Measurements from ENCODE around the gene GPR35. TPM values are rescaled to one million over a fixed set of nuclear protein-coding genes. Genes with fewer than 3 reads are reported as not detected.

The GPR35 gene
- total RNA-seq, 1 experiment from 2014 or later = 1.3 TPM

GRCh38 chr2:240624011-240624949, 1.0 kb upstream of the GPR35 start:
- in situ Hi-C loops (cut with HindIII; ENCODE audit: low pct_unique_long_range_greater_than_20kb, low sequenced_read_pairs) (no loop called here), intact Hi-C loops (cut with micrococcal nuclease; ENCODE audit: unreplicated experiment) (no loop called here)
- H3K27ac ChIP-seq (ENCODE audit: low read length) = no peak overlapping the region
- no TSS peak for BruUV-seq (replicated peaks)
- no peak overlapping the region for H3K4me3 ChIP-seq (ENCODE audit: low read depth in 2 of 2, low read length in 2 of 2)
- TF ChIP-seq CTCF (IDR thresholded peaks at IDR 0.05) (no peak), SIN3A (IDR thresholded peaks at IDR 0.05; ENCODE audit: borderline replicate concordance, insufficient read depth, low read depth, low read length) (no peak), TCF7L2 (IDR thresholded peaks at IDR 0.05; ENCODE audit: low read depth, low read length) (no peak), REST (IDR thresholded peaks at IDR 0.05; ENCODE audit: insufficient read depth in 1 of 2, low read depth in 2 of 2, low read length in 1 of 2) (no peak), POLR2AphosphoS5 (IDR thresholded peaks at IDR 0.05; ENCODE audit: low read depth, low read length) (no peak)
- H3K27me3 ChIP-seq (ENCODE audit: control insufficient read depth, insufficient read depth, low read length) = no peaks in the 10 kb centered on the region
- DNase-seq (ENCODE audit: low read depth, low spot score) (no peak), ATAC-seq (peak; percentile 43)
- no peaks in the 10 kb centered on the region for H3K9me3 ChIP-seq (ENCODE audit: control insufficient read depth, insufficient read depth, low read depth, low read length)
- no peaks in the 10 kb centered on the region; the same call in 1 of the 2 replicates for H3K4me1 ChIP-seq (ENCODE audit: control insufficient read depth, insufficient read depth, low read length)
- ChIA-PET CTCF (no interaction called here), POLR2A (no interaction called here)
- no peaks in the 10 kb centered on the region for H3K36me3 ChIP-seq (ENCODE audit: control insufficient read depth, insufficient read depth, low read length)

- no peaks in the 10 kb centered on the region; the same call in 1 of the 2 replicates for H3K4me1 ChIP-seq (ENCODE audit: control insufficient read depth, insufficient read depth, low read length)
- ATAC-seq (0 out of 2 replicates have a peak, but pooled peaks have one; percentile 21), DNase-seq (ENCODE audit: low read depth, low spot score) (no peak)
- ChIA-PET POLR2A (no interaction called here), CTCF (no interaction called here)
- in situ Hi-C loops (cut with HindIII; ENCODE audit: low pct_unique_long_range_greater_than_20kb, low sequenced_read_pairs) = no loop called here
- H3K9me3 ChIP-seq (ENCODE audit: control insufficient read depth, insufficient read depth, low read depth, low read length) = no peaks in the 10 kb centered on the region
- H3K27ac ChIP-seq (ENCODE audit: low read length) = no peak overlapping the region
- no peaks in the 10 kb centered on the region for H3K27me3 ChIP-seq (ENCODE audit: control insufficient read depth, insufficient read depth, low read length)
- intact Hi-C loops (cut with micrococcal nuclease; ENCODE audit: unreplicated experiment) = no loop called here
- no peaks in the 10 kb centered on the region for H3K36me3 ChIP-seq (ENCODE audit: control insufficient read depth, insufficient read depth, low read length)
- no TSS peak for BruUV-seq (replicated peaks)
- H3K4me3 ChIP-seq (ENCODE audit: low read depth in 2 of 2, low read length in 2 of 2) = no peak overlapping the region
- TF ChIP-seq CTCF (IDR thresholded peaks at IDR 0.05) (no peak), TCF7L2 (IDR thresholded peaks at IDR 0.05; ENCODE audit: low read depth, low read length) (no peak), REST (IDR thresholded peaks at IDR 0.05; ENCODE audit: insufficient read depth in 1 of 2, low read depth in 2 of 2, low read length in 1 of 2) (no peak), POLR2AphosphoS5 (IDR thresholded peaks at IDR 0.05; ENCODE audit: low read depth, low read length) (no peak), SIN3A (IDR thresholded peaks at IDR 0.05; ENCODE audit: borderline replicate concordance, insufficient read depth, low read depth, low read length) (no peak)
Measured at GRCh38 chr2:240626531-240627300, 1.4 kb downstream of the GPR35 start.

All from Panc1 (cell line).